Choroid plexus epithelial cell (primary cell): Measurements from ENCODE around the gene CPT1C.

ENCODE experiments used
- DNase-seq: peaks from one replicate; pipeline ENCODE4 v3.0.0-alpha.2; 2010; ENCODE audit warnings: low read depth
- H3K4me3 ChIP-seq: 2 replicates; pipeline ENCODE4 v1.5.1; 2011; ENCODE audit warnings: low read depth, mild to moderate bottlenecking, control low read depth, low read length, moderate library complexity
- TF ChIP-seq, protein P1 (sequence below): conservative IDR thresholded peaks from 2 replicates; pipeline ENCODE4 v1.5.1; 2011; ENCODE audit warnings: low read depth, mild to moderate bottlenecking, control low read depth, inconsistent platforms, low read length, moderate library complexity

CPT1C gene

DNA sequence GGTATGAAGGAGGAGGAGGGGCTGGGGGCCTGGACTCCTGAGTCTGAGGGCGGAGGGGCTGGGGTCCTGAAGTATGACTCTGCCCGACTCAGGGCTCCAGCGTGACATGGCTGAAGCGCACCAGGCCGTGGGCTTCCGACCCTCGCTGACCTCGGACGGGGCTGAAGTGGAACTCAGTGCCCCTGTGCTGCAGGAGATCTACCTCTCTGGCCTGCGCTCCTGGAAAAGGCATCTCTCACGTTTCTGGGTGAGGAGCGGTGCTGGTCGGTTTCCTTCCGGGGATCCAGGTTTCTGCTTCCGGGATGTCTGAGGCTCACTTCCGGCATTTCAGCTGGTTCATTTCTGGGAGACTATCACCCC lies 1.2 kb downstream of the CPT1C start:
- no peak for DNase-seq
- no peak overlapping the region for H3K4me3 ChIP-seq
- TF ChIP-seq, protein P1, sequence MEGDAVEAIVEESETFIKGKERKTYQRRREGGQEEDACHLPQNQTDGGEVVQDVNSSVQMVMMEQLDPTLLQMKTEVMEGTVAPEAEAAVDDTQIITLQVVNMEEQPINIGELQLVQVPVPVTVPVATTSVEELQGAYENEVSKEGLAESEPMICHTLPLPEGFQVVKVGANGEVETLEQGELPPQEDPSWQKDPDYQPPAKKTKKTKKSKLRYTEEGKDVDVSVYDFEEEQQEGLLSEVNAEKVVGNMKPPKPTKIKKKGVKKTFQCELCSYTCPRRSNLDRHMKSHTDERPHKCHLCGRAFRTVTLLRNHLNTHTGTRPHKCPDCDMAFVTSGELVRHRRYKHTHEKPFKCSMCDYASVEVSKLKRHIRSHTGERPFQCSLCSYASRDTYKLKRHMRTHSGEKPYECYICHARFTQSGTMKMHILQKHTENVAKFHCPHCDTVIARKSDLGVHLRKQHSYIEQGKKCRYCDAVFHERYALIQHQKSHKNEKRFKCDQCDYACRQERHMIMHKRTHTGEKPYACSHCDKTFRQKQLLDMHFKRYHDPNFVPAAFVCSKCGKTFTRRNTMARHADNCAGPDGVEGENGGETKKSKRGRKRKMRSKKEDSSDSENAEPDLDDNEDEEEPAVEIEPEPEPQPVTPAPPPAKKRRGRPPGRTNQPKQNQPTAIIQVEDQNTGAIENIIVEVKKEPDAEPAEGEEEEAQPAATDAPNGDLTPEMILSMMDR: no peak

DNA sequence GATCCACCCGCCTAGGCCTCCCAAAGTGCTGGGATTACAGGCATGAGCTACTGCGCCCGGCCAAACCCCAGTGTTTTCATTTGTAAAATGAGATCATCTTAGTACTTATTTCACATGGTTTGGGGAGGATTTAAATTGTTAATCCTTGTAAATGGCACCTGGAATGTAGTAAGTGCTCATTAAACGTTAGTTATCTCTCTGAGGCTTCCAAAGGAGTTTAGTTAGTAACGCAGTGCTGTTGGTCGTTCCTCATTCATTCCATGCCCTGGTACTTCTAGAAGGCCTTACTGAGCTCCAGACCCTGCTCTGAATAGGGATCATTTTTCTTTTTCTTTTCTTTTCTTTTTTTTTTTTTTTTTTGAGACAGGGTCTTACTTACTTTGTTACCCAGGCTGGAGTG lies 5.2 kb downstream of the CPT1C start:
- TF ChIP-seq, protein P1: no peak
- H3K4me3 ChIP-seq: no peak overlapping the region
- DNase-seq: no peak

DNA sequence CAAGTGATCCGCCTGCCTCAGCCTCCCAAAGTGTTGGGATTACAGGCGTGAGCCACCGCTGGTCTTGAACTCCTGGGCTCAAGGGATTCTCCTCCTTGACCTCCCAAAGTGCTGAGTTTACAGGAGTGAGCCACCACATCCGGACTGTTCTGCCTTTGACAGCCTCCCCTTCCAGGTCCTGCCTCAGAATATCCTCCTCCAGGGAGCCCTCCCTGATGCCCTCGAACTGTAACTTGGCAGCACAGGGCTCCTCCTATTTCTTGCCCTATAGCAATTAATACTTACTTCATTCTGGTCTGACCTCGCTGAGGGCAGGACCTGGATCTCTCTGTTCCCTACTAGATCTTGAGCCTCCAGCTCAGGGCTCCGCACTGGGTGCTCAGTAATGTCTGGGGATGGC lies 5.9 kb downstream of the CPT1C start:
- no peak overlapping the region for H3K4me3 ChIP-seq
- TF ChIP-seq, protein P1: no peak
- no peak for DNase-seq

DNA sequence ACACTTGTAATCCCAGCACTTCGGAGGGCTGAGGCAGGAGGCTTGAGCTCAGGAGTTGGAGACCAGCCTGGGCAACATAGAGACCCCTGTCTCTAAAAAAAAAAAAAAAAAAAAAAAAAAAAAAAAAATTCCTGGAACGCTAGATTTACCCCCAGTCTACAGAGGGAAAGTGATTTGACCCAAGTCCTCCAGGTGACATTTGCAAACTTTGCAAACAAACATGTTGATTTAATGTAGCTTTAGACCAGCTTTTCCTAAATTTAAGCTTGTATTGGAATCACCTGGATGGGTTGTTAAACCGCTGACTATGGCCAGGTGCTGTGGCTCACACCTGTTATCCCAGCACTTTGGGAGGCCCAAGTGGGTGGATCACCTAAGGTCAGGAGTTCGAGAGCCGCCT lies 8.4 kb downstream of the CPT1C start:
- no peak overlapping the region for H3K4me3 ChIP-seq

DNA sequence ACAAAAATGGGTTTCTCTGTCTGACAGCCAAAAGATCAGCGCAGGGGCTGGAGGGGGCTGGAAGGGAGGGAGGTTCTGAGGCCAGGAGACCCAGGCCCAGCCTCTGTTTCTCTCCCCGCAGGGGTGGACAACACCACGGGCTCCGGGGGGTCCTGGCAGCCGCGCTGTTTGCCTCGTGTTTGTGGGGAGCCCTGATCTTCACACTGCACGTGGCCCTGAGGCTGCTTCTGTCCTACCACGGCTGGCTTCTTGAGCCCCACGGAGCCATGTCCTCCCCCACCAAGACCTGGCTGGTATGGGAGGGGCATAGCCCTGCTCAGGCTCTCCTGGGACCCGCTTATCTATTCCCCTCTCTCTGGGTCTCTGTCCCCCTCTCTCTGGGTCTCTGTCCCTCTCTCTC lies 9.6 kb downstream of the CPT1C start:
- no peak overlapping the region for H3K4me3 ChIP-seq
- DNase-seq: no peak
- TF ChIP-seq, protein P1: no peak

More for the DNA sequence above, 8.4 kb downstream of the CPT1C start:
- no peak for DNase-seq
- TF ChIP-seq, protein P1: no peak

DNA sequence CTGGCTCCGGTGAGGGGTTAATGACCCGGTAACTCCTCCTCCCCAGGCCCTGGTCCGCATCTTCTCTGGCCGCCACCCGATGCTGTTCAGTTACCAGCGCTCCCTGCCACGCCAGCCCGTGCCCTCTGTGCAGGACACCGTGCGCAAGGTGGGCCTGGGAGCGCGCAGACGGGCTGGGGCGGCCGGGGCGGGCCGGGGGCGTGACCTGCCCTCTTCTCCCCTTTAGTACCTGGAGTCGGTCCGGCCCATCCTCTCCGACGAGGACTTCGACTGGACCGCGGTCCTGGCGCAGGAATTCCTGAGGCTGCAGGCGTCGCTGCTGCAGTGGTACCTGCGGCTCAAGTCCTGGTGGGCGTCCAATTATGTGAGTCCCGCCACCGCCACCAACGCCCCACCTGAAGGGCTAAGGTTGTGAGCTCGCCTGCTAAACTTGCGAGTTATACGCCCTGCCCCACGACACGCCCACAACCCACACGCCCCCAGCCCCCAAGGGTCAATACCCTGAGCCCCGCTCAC lies 10.4 kb downstream of the CPT1C start:
- no peak for DNase-seq
- H3K4me3 ChIP-seq: no peak overlapping the region
- TF ChIP-seq, protein P1: no peak

DNA sequence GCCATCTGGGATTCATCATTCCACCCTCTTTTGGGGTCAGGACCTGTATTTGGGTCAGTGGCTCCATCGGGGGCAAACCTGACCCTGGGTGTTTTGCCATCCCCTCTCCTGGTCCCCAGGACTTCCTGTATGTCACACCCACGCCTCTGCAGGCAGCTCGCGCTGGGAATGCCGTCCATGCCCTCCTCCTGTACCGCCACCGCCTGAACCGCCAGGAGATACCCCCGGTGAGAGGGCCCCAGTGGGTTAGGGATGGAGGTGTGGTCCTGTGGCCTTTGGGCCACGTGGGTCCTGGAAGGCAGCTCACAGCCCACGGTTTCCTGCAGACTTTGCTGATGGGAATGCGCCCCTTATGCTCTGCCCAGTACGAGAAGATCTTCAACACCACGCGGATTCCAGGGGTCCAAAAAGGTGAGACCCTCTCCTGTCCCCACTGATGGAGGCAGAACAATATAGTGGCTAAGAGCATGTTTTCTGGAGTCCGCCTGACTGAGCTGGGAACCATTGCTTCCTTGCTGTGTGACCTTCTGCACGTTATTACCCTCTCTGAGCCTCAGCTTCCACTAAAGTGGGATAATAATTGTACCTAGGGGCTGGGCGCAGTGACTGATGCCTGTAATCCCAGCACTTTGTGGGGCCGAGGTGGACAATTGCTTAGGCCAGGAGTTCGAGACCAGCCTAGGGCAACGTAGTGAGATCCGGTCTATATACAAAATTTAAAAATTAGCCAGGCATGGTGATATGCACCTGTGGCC lies 14.1 kb downstream of the CPT1C start:
- TF ChIP-seq, protein P1: no peak
- no peak overlapping the region for H3K4me3 ChIP-seq
- DNase-seq: no peak
